Measurements from ENCODE around the gene PPP6R1.

Gene PPP6R1

GRCh38 chr19:55297267-55297666 is 38.5 kb upstream of the PPP6R1 start:
- Histone ChIP-seq H2BK5ac (ENCODE audit: low read depth, low read length, poor library complexity) (no peak overlapping the region), H2BK120ac (ENCODE audit: insufficient read depth, low read length, poor library complexity) (no peak overlapping the region), H4K91ac (ENCODE audit: low read depth, low read length) (no peak overlapping the region), H2AK5ac (ENCODE audit: low read length) (no peak overlapping the region), H3K79me1 (ENCODE audit: low read length) (no peaks in the 10 kb centered on the region), H2AFZ (ENCODE audit: insufficient read depth, low read length, poor library complexity) (no peak overlapping the region), H2BK12ac (ENCODE audit: low read length) (no peak overlapping the region), H4K12ac (ENCODE audit: low read depth, low read length) (no peak overlapping the region), H3K4ac (ENCODE audit: low read depth, low read length) (no peak overlapping the region), H3K18ac (ENCODE audit: low read length) (no peak overlapping the region), H3K9me3 (ENCODE audit: insufficient read depth, low read depth, low read length) (no peaks in the 10 kb centered on the region), H3K9ac (ENCODE audit: low read length) (no peak overlapping the region), H4K8ac (ENCODE audit: low read depth, low read length) (no peak overlapping the region), H3K27ac (ENCODE audit: low read depth, low read length) (no peak overlapping the region), H3K27me3 (ENCODE audit: insufficient read depth, low read length) (no peaks in the 10 kb centered on the region), H3K4me1 (ENCODE audit: control insufficient read depth in 1 of 2, insufficient read depth in 2 of 2, low read length in 2 of 2) (peaks cover 0 to 3% of the 10 kb centered on the region in 2 experiments), H3K14ac (ENCODE audit: low read length) (no peak overlapping the region), H3K4me2 (ENCODE audit: low read length) (no peak overlapping the region), H3K23ac (ENCODE audit: low read length) (no peak overlapping the region), H3K79me2 (ENCODE audit: control insufficient read depth, insufficient read depth, low read length, poor library complexity) (no peaks in the 10 kb centered on the region), H3K4me3 (ENCODE audit: low read depth, low read length) (no peak overlapping the region), H3K36me3 (ENCODE audit: control insufficient read depth in 1 of 2, insufficient read depth in 2 of 2, low read length in 2 of 2) (peaks cover 5 to 10% of the 10 kb centered on the region in 2 experiments)
- WGBS (ENCODE audit: extremely low coverage, insufficient coverage, insufficient read length), result no CpG with 5 or more reads among the region's 10 CpGs
- no peak for DNase-seq

GRCh38 chr19:55289117-55289796 is 30.4 kb upstream of the PPP6R1 start:
- Histone ChIP-seq H2BK5ac (ENCODE audit: low read depth, low read length, poor library complexity) (no peak overlapping the region), H3K23ac (ENCODE audit: low read length) (no peak overlapping the region), H3K27me3 (ENCODE audit: insufficient read depth, low read length) (no peaks in the 10 kb centered on the region), H3K9me3 (ENCODE audit: insufficient read depth, low read depth, low read length) (peaks cover 4% of the 10 kb centered on the region), H3K36me3 (ENCODE audit: control insufficient read depth in 1 of 2, insufficient read depth in 2 of 2, low read length in 2 of 2) (peaks cover 9 to 16% of the 10 kb centered on the region in 2 experiments), H2AFZ (ENCODE audit: insufficient read depth, low read length, poor library complexity) (no peak overlapping the region), H3K18ac (ENCODE audit: low read length) (no peak overlapping the region), H3K9ac (ENCODE audit: low read length) (no peak overlapping the region), H3K4me1 (ENCODE audit: control insufficient read depth in 1 of 2, insufficient read depth in 2 of 2, low read length in 2 of 2) (peaks cover 3 to 6% of the 10 kb centered on the region in 2 experiments), H2BK120ac (ENCODE audit: insufficient read depth, low read length, poor library complexity) (no peak overlapping the region), H4K91ac (ENCODE audit: low read depth, low read length) (no peak overlapping the region), H3K4ac (ENCODE audit: low read depth, low read length) (no peak overlapping the region), H4K8ac (ENCODE audit: low read depth, low read length) (no peak overlapping the region), H3K14ac (ENCODE audit: low read length) (no peak overlapping the region), H2AK5ac (ENCODE audit: low read length) (no peak overlapping the region), H4K12ac (ENCODE audit: low read depth, low read length) (no peak overlapping the region), H2BK12ac (ENCODE audit: low read length) (no peak overlapping the region), H3K27ac (ENCODE audit: low read depth, low read length) (no peak overlapping the region), H3K79me1 (ENCODE audit: low read length) (no peaks in the 10 kb centered on the region), H3K4me2 (ENCODE audit: low read length) (no peak overlapping the region), H3K79me2 (ENCODE audit: control insufficient read depth, insufficient read depth, low read length, poor library complexity) (no peaks in the 10 kb centered on the region), H3K4me3 (ENCODE audit: low read depth, low read length) (no peak overlapping the region)
- no peak for DNase-seq
- no CpG with 5 or more reads among the region's 9 CpGs for WGBS (ENCODE audit: extremely low coverage, insufficient coverage, insufficient read length)

DNA sequence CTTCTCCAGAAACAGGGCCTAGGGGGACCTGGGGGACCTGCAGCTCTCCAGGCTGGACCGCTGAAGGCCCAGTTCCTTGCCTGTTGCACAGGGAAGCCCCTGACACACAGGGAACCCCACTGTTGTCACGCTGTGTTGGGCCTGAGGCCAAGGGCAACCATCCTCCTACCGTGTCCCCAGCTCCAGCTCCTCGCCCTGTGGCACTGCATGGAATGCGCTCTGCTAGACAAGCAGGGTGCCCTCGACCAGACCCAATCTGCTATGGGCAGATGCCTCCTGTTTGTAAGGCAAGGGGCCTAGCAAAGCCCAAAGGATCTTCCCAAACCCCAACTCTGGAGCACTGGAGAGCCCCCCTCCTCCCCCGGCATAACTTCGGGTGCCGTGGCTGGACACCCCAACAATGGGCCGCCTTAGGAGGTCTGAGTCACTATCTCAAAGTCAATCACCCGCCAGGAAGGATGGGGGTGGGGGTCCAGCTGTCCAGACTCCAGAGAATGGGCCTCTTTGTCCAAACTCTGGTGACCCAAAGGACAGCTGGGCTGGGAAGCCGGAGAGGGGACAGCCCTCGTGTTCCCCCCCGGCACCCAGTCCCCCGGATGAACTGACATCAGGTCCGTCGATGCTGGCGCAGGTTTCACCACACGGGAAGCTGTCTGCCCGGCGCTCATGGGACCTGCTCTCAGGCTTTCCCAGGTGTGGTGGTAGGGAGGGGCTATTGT is 28.7 kb upstream of the PPP6R1 start:
- Histone ChIP-seq H2BK12ac (ENCODE audit: low read length) (no peak overlapping the region), H2BK120ac (ENCODE audit: insufficient read depth, low read length, poor library complexity) (no peak overlapping the region), H2AK5ac (ENCODE audit: low read length) (no peak overlapping the region), H3K36me3 (ENCODE audit: control insufficient read depth in 1 of 2, insufficient read depth in 2 of 2, low read length in 2 of 2) (peaks cover 9 to 14% of the 10 kb centered on the region in 2 experiments), H3K79me1 (ENCODE audit: low read length) (no peaks in the 10 kb centered on the region), H4K12ac (ENCODE audit: low read depth, low read length) (no peak overlapping the region), H3K23ac (ENCODE audit: low read length) (no peak overlapping the region), H3K4me1 (ENCODE audit: control insufficient read depth in 1 of 2, insufficient read depth in 2 of 2, low read length in 2 of 2) (peaks cover 3 to 6% of the 10 kb centered on the region in 2 experiments), H2BK5ac (ENCODE audit: low read depth, low read length, poor library complexity) (no peak overlapping the region), H3K4me3 (ENCODE audit: low read depth, low read length) (no peak overlapping the region), H3K4me2 (ENCODE audit: low read length) (no peak overlapping the region), H3K14ac (ENCODE audit: low read length) (no peak overlapping the region), H2AFZ (ENCODE audit: insufficient read depth, low read length, poor library complexity) (no peak overlapping the region), H3K18ac (ENCODE audit: low read length) (no peak overlapping the region), H3K9ac (ENCODE audit: low read length) (peak overlapping the region; percentile 15), H4K91ac (ENCODE audit: low read depth, low read length) (no peak overlapping the region), H3K27ac (ENCODE audit: low read depth, low read length) (no peak overlapping the region), H3K4ac (ENCODE audit: low read depth, low read length) (no peak overlapping the region), H4K8ac (ENCODE audit: low read depth, low read length) (no peak overlapping the region), H3K9me3 (ENCODE audit: insufficient read depth, low read depth, low read length) (peaks cover 4% of the 10 kb centered on the region), H3K27me3 (ENCODE audit: insufficient read depth, low read length) (no peaks in the 10 kb centered on the region), H3K79me2 (ENCODE audit: control insufficient read depth, insufficient read depth, low read length, poor library complexity) (no peaks in the 10 kb centered on the region)
- DNase-seq, result no peak
- no CpG with 5 or more reads among the region's 21 CpGs for WGBS (ENCODE audit: extremely low coverage, insufficient coverage, insufficient read length)

DNA sequence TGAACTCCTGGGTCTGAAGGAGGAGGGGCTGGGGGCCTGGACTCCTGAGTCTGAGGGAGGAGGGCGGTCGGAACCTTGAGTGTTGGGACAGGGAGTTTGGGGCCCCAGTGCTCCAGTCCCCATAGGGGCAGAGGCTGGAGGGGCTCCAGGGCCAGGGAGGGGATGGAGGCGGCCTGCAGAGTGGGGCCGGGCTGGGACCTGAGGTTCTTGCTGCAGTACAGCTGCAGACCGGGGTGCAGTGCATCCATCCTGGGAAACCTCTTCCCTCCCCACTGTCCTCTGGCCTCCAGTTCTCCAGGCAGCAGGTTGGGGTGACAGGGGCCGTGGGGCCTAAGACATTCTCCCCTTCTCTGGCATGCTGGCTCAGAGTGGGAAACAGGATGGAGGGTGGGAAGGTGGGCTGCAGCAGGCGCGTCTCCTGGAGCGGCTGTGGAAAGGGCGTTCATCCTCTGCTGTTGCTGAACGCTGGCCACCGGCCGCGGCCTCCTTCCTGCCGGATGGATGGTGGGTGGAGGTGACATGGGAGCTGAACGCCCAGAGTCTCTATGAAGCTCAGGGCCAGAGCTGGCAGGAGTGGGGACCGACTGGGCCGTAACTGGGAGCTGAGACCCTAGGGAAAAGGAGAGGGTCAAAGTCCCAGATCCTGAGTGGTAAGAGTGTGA is 26.5 kb upstream of the PPP6R1 start:
- H2BK5ac ChIP-seq (ENCODE audit: low read depth, low read length, poor library complexity), result no peak overlapping the region
- H3K79me1 ChIP-seq (ENCODE audit: low read length), result peaks cover 3% of the 10 kb centered on the region
- H3K4me3 ChIP-seq (ENCODE audit: low read depth, low read length), result no peak overlapping the region
- no peak overlapping the region for H2BK120ac ChIP-seq (ENCODE audit: insufficient read depth, low read length, poor library complexity)
- H3K23ac ChIP-seq (ENCODE audit: low read length), result no peak overlapping the region
- no peak overlapping the region for H3K9ac ChIP-seq (ENCODE audit: low read length)
- H3K27me3 ChIP-seq (ENCODE audit: insufficient read depth, low read length), result no peaks in the 10 kb centered on the region
- no peak overlapping the region for H4K91ac ChIP-seq (ENCODE audit: low read depth, low read length)
- no peaks in the 10 kb centered on the region for H3K79me2 ChIP-seq (ENCODE audit: control insufficient read depth, insufficient read depth, low read length, poor library complexity)
- peaks cover 4% of the 10 kb centered on the region for H3K9me3 ChIP-seq (ENCODE audit: insufficient read depth, low read depth, low read length)
- WGBS (ENCODE audit: extremely low coverage, insufficient coverage, insufficient read length), result no CpG with 5 or more reads among the region's 18 CpGs
- H3K4me1 ChIP-seq (ENCODE audit: control insufficient read depth in 1 of 2, insufficient read depth in 2 of 2, low read length in 2 of 2), result peaks cover 3 to 6% of the 10 kb centered on the region in 2 experiments
- no peak overlapping the region for H4K12ac ChIP-seq (ENCODE audit: low read depth, low read length)
- no peak overlapping the region for H2AK5ac ChIP-seq (ENCODE audit: low read length)
- H3K4me2 ChIP-seq (ENCODE audit: low read length), result peak overlapping the region; percentile 6
- H3K4ac ChIP-seq (ENCODE audit: low read depth, low read length), result no peak overlapping the region
- no peak for DNase-seq
- no peak overlapping the region for H3K14ac ChIP-seq (ENCODE audit: low read length)
- no peak overlapping the region for H3K27ac ChIP-seq (ENCODE audit: low read depth, low read length)
- peak overlapping the region; percentile 35 for H3K18ac ChIP-seq (ENCODE audit: low read length)
- H4K8ac ChIP-seq (ENCODE audit: low read depth, low read length), result no peak overlapping the region
- no peak overlapping the region for H2BK12ac ChIP-seq (ENCODE audit: low read length)
- peaks cover 9 to 14% of the 10 kb centered on the region in 2 experiments for H3K36me3 ChIP-seq (ENCODE audit: control insufficient read depth in 1 of 2, insufficient read depth in 2 of 2, low read length in 2 of 2)
- no peak overlapping the region for H2AFZ ChIP-seq (ENCODE audit: insufficient read depth, low read length, poor library complexity)

All from trophoblast cell (in vitro differentiated cells and primary cell).